ENCODE data around the gene ZFP92. TPM values are rescaled to one million over a fixed set of nuclear protein-coding genes. Genes with fewer than 3 reads are reported as not detected.

ZFP92 gene
- polyA plus RNA-seq, 2 donors = 0.04 to 0.05 TPM

DNA sequence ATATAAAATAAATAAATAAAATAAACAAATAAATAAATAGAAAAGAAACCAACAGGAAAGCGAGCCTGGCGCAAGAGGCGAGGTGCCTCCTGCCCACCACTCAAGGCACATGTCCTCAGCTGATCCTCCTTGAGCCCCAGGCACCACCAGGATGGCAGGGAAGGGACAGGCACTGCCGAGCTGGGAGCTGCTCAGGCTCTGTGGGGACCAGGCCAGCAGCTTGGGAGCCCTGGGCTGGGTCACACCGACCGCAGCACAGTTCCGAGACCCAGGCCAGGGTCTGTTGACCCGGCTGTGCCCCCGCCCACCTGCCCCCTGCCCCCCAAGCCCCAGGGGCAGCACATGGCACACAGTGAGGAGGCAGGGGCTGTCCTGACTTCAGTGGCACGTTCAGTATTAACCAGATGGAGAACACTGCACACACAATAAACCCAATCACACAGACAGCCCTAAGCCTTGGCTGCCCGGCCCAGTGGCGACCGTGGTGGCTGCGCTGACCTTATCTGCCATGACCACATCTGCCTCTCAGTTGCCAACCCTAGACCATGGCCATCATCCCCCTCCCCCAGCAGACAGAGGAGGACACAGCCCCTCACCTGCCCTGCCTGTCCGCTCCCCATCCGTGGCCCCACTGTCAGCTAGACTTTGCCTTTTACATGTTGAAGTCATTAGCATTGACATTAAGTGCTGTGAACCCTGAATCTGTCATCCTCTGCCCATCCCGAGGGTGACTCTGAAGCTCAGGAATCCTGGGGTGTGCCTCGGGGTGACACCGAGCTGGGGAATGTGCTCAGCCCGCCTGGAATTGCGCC lies 37.5 kb downstream of the ZFP92 start:
- Histone ChIP-seq H3K4me1 (ENCODE audit: control insufficient read depth in 2 of 2, insufficient read depth in 2 of 2, low read length in 1 of 2) (peaks cover 0 to 5% of the 10 kb centered on the region in 2 donors), H3K27me3 (ENCODE audit: control insufficient read depth in 1 of 2, insufficient read depth in 2 of 2, low read length in 2 of 2) (no peaks in the 10 kb centered on the region), H3K27ac (ENCODE audit: low read depth in 2 of 2, low read length in 1 of 2) (no peak overlapping the region), H3K4me3 (ENCODE audit: low read depth in 1 of 2, low read length in 2 of 2) (no peak overlapping the region), H3K9me3 (ENCODE audit: control insufficient read depth in 2 of 2, insufficient read depth in 1 of 2, low read depth in 1 of 2, low read length in 1 of 2) (no peaks in the 10 kb centered on the region), H3K36me3 (ENCODE audit: control insufficient read depth in 2 of 2, insufficient read depth in 2 of 2, low read length in 1 of 2) (no peaks in the 10 kb centered on the region)
- 91 to 96% methylated on average over 21 of the region's 21 CpGs for WGBS, 2 donors

DNA sequence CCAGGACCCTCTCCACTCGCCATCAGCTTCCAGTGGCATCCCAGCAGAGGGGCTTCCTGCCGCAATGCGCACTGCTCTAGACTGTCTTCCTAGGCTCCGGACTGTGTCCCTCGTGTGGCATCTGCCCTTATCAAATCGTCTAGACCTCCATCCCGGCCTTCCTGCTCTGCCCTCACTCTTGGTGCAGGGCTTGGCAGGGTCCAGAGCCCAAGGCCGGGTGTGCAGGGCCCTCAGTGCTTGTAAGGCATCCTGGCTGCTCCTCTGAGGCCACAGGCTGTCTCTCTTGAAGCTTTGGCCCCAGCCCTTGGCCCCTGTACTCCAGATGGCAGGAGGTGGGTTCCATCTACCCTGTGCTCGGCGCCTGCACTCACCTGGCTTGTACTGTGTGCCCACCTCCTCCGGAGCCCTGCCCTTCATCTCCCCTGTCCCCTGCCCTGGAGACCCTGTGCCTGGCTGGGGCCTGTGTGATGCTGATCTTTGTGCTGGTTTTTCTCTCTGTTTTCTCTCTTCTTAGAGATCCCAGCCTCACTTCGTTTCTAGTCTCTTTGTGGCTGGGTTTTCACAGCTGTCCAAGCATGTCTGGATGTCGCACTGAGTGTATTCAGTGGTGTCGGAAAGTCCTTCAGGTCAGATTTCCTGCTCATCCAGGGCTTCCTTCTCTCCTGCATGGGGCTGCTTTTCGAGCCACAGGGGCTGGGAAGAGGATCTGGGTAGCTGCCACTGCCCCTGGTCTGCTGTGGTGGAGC lies 38.3 kb downstream of the ZFP92 start:
- Histone ChIP-seq H3K27me3 (ENCODE audit: control insufficient read depth in 1 of 2, insufficient read depth in 2 of 2, low read length in 2 of 2) (no peaks in the 10 kb centered on the region), H3K36me3 (ENCODE audit: control insufficient read depth in 2 of 2, insufficient read depth in 2 of 2, low read length in 1 of 2) (no peaks in the 10 kb centered on the region), H3K27ac (ENCODE audit: low read depth in 2 of 2, low read length in 1 of 2) (no peak overlapping the region), H3K9me3 (ENCODE audit: control insufficient read depth in 2 of 2, insufficient read depth in 1 of 2, low read depth in 1 of 2, low read length in 1 of 2) (no peaks in the 10 kb centered on the region), H3K4me1 (ENCODE audit: control insufficient read depth in 2 of 2, insufficient read depth in 2 of 2, low read length in 1 of 2) (peaks cover 0 to 5% of the 10 kb centered on the region in 2 donors), H3K4me3 (ENCODE audit: low read depth in 1 of 2, low read length in 2 of 2) (no peak overlapping the region)
- WGBS, 2 donors = 89 to 93% methylated on average over 15 of the region's 15 CpGs

DNA sequence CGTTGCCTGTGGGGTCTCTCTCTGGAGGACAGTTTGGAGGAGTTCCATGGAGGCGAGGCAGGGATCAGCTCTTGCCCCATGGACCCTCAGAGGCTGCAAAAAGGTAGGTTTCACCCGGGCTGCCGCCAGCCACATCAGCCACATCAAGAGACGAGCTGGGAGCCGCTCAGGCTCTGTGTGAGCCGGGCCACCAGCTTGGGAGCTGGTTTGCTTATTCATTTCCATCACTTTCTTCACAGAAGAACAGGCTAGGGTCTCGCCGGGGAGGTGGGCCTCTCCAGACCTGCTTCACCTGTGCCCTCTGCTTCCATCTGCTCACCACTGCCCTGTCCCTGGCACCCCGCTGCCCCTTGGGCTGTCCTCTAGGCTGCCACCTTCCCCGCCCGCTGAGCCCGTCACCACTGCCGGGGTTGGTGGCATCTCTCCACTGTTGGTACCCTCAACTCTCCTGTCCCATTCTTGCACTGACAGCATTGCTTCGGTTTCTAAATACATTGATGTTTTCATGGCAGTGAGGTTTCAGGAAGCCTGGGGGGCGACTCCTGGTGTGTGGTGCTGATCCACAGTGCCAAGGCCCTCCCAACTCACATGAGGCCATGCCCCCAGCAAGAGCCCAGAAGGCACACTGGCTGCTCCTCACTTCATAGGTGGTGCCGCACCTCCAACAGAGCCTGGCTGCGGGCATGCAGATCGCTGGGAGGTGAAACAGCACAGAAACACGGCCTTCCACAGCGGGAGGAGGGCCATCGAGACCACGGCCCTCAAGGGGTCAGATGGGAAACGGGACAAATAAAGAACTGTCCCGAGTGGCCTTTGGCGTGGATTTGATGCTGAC lies 39.1 kb downstream of the ZFP92 start:
- H3K9me3 ChIP-seq (ENCODE audit: control insufficient read depth in 2 of 2, insufficient read depth in 1 of 2, low read depth in 1 of 2, low read length in 1 of 2) = no peaks in the 10 kb centered on the region

DNA sequence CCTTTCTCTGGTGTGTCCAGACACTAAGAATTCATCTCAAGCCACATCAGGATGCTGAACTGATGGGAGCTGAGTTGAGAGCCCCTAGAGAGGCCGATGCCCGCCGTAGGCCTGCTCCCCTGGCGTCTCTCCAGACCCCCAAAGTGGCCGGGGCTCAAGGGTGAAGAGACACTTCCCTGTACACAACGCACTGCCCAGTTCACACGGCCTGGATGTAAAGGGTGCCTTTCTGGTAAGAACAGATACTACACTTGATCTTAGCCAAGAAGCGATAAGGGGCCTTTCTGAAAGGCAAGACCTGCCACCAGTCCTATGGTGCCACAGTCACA lies 39.6 kb downstream of the ZFP92 start:
- no peaks in the 10 kb centered on the region for H3K9me3 ChIP-seq (ENCODE audit: control insufficient read depth in 2 of 2, insufficient read depth in 1 of 2, low read depth in 1 of 2, low read length in 1 of 2)
- H3K36me3 ChIP-seq (ENCODE audit: control insufficient read depth in 2 of 2, insufficient read depth in 2 of 2, low read length in 1 of 2) = peaks cover 0 to 6% of the 10 kb centered on the region in 2 donors
- H3K4me1 ChIP-seq (ENCODE audit: control insufficient read depth in 2 of 2, insufficient read depth in 2 of 2, low read length in 1 of 2) = peaks cover 1 to 5% of the 10 kb centered on the region in 2 donors
- 87 to 94% methylated on average over 8 of the region's 8 CpGs for WGBS, 2 donors
- H3K27ac ChIP-seq (ENCODE audit: low read depth in 2 of 2, low read length in 1 of 2) = no peak overlapping the region
- no peak overlapping the region for H3K4me3 ChIP-seq (ENCODE audit: low read depth in 1 of 2, low read length in 2 of 2)
- H3K27me3 ChIP-seq (ENCODE audit: control insufficient read depth in 1 of 2, insufficient read depth in 2 of 2, low read length in 2 of 2) = no peaks in the 10 kb centered on the region

More for the DNA sequence above, 39.1 kb downstream of the ZFP92 start:
- Histone ChIP-seq H3K4me1 (ENCODE audit: control insufficient read depth in 2 of 2, insufficient read depth in 2 of 2, low read length in 1 of 2) (peaks cover 0 to 5% of the 10 kb centered on the region in 2 donors), H3K27ac (ENCODE audit: low read depth in 2 of 2, low read length in 1 of 2) (no peak overlapping the region), H3K4me3 (ENCODE audit: low read depth in 1 of 2, low read length in 2 of 2) (no peak overlapping the region), H3K36me3 (ENCODE audit: control insufficient read depth in 2 of 2, insufficient read depth in 2 of 2, low read length in 1 of 2) (peaks cover 0 to 6% of the 10 kb centered on the region in 2 donors), H3K27me3 (ENCODE audit: control insufficient read depth in 1 of 2, insufficient read depth in 2 of 2, low read length in 2 of 2) (no peaks in the 10 kb centered on the region)
- WGBS, 2 donors = 88 to 96% methylated on average over 26 of the region's 26 CpGs

DNA sequence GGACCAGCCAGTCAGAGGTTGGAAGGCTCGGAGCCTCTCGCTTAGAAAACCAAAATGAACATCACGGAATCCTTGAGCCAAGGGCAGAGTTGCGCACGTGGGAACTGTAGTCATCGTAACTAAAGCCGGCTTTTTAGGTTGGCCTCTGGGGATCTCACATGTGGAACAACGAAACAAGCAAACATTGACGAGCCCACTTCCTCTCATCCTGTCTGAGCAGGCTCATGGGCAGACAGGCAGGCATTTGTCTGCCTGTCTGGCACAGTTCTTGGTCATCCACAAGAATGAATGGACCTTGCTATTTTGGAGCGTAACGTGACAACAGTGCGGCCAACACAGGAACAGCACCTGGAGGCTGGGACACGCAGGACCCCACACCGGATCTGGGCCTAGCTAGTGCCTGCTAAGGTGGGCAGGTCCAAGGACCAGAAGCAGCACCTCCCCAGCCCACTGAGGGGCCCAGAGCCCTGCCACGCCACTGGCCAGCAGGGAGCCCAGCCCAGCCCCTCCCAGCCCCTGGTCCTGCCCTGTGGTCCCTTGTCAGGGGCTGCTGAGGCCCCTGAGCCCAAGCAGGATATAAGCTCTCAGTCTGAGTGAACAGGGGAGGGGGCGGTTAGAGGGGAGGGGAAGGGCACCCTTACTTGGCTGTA lies 43.8 kb downstream of the ZFP92 start:
- 74 to 86% methylated on average over 16 of the region's 16 CpGs for WGBS, 2 donors
- H3K9me3 ChIP-seq (ENCODE audit: control insufficient read depth in 2 of 2, insufficient read depth in 1 of 2, low read depth in 1 of 2, low read length in 1 of 2) = no peaks in the 10 kb centered on the region
- H3K36me3 ChIP-seq (ENCODE audit: control insufficient read depth in 2 of 2, insufficient read depth in 2 of 2, low read length in 1 of 2) = peaks cover 3 to 10% of the 10 kb centered on the region in 2 donors
- H3K27me3 ChIP-seq (ENCODE audit: control insufficient read depth in 1 of 2, insufficient read depth in 2 of 2, low read length in 2 of 2) = no peaks in the 10 kb centered on the region
- peaks cover 0 to 8% of the 10 kb centered on the region in 2 donors for H3K4me1 ChIP-seq (ENCODE audit: control insufficient read depth in 2 of 2, insufficient read depth in 2 of 2, low read length in 1 of 2)
- no peak overlapping the region for H3K4me3 ChIP-seq (ENCODE audit: low read depth in 1 of 2, low read length in 2 of 2)
- no peak overlapping the region for H3K27ac ChIP-seq (ENCODE audit: low read depth in 2 of 2, low read length in 1 of 2)

DNA sequence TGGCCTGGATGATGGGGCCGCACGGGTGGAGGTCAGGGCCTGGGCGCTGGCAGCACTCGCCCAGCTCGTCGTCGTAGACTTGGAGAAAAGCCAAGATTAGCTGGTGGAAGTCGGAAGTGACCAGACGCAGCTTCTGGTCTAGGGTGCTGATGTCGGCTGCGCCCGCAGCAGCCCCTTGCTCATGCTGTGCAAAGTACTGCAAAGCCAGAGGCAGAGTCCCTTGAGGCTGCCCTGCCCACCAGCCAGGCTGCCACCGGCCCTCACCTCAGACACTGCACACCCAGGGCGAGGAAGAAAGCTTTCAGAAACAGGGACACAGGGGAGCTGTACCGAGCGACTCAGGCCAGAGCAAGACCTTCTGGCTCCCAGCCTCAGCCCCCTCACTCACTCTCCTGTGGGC lies 44.3 kb downstream of the ZFP92 start:
- H3K4me3 ChIP-seq (ENCODE audit: low read depth in 1 of 2, low read length in 2 of 2) = no peak overlapping the region
- peaks cover 3 to 10% of the 10 kb centered on the region in 2 donors for H3K36me3 ChIP-seq (ENCODE audit: control insufficient read depth in 2 of 2, insufficient read depth in 2 of 2, low read length in 1 of 2)

DNA sequence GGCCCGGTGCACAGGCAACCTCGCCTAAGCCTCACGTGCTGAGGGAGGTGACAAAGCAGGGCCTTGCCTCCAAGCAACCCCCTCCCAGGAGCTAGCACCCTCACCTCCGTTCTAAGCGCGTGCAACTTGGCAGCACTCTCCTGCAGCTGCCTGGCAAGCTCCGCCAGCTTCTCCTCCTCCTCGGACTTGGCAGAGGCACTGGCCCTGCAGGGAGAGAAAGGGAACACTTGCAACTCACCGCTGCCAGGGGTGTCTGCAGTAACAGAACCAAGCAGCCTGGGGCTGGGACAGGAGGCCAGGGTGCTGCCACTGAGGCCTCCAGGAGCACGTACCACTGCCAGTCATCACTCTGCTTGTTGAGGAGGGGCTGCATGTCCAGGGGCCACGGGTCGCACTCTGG lies 44.9 kb downstream of the ZFP92 start:
- no peak overlapping the region for H3K4me3 ChIP-seq (ENCODE audit: low read depth in 1 of 2, low read length in 2 of 2)
- H3K27ac ChIP-seq (ENCODE audit: low read depth in 2 of 2, low read length in 1 of 2) = no peak overlapping the region
- no peaks in the 10 kb centered on the region for H3K9me3 ChIP-seq (ENCODE audit: control insufficient read depth in 2 of 2, insufficient read depth in 1 of 2, low read depth in 1 of 2, low read length in 1 of 2)
- no peaks in the 10 kb centered on the region for H3K27me3 ChIP-seq (ENCODE audit: control insufficient read depth in 1 of 2, insufficient read depth in 2 of 2, low read length in 2 of 2)
- H3K36me3 ChIP-seq (ENCODE audit: control insufficient read depth in 2 of 2, insufficient read depth in 2 of 2, low read length in 1 of 2) = peaks cover 3 to 10% of the 10 kb centered on the region in 2 donors
- peaks cover 0 to 8% of the 10 kb centered on the region in 2 donors for H3K4me1 ChIP-seq (ENCODE audit: control insufficient read depth in 2 of 2, insufficient read depth in 2 of 2, low read length in 1 of 2)
- 53 to 91% methylated on average over 11 to 12 of the region's 12 CpGs for WGBS, 2 donors

More for the DNA sequence above, 44.3 kb downstream of the ZFP92 start:
- 83 to 87% methylated on average over 16 of the region's 16 CpGs for WGBS, 2 donors
- no peak overlapping the region for H3K27ac ChIP-seq (ENCODE audit: low read depth in 2 of 2, low read length in 1 of 2)
- peaks cover 0 to 8% of the 10 kb centered on the region in 2 donors for H3K4me1 ChIP-seq (ENCODE audit: control insufficient read depth in 2 of 2, insufficient read depth in 2 of 2, low read length in 1 of 2)
- H3K9me3 ChIP-seq (ENCODE audit: control insufficient read depth in 2 of 2, insufficient read depth in 1 of 2, low read depth in 1 of 2, low read length in 1 of 2) = no peaks in the 10 kb centered on the region
- H3K27me3 ChIP-seq (ENCODE audit: control insufficient read depth in 1 of 2, insufficient read depth in 2 of 2, low read length in 2 of 2) = no peaks in the 10 kb centered on the region

DNA sequence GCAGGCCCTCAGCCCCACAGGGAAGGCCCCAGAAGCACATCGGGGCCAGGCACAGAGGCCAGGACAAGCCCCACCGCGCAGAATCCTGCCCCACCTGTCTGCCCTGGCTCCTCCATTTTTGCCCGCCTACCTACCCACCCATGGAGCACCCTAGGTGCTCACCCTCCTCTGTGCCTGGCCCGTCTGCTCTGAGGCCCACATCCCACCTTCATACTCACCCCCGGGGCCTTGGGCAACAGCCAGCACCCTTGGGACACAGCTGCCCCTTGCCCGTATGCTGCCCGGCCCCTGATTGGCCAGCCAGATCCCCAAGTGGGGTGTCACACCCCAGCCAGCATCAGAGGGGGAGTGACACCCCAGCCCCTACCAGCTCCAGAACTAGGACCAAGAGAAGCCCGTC lies 45.4 kb downstream of the ZFP92 start:
- Histone ChIP-seq H3K27me3 (ENCODE audit: control insufficient read depth in 1 of 2, insufficient read depth in 2 of 2, low read length in 2 of 2) (no peaks in the 10 kb centered on the region), H3K4me3 (ENCODE audit: low read depth in 1 of 2, low read length in 2 of 2) (no peak overlapping the region), H3K9me3 (ENCODE audit: control insufficient read depth in 2 of 2, insufficient read depth in 1 of 2, low read depth in 1 of 2, low read length in 1 of 2) (no peaks in the 10 kb centered on the region), H3K36me3 (ENCODE audit: control insufficient read depth in 2 of 2, insufficient read depth in 2 of 2, low read length in 1 of 2) (peaks cover 3 to 10% of the 10 kb centered on the region in 2 donors), H3K4me1 (ENCODE audit: control insufficient read depth in 2 of 2, insufficient read depth in 2 of 2, low read length in 1 of 2) (peaks cover 0 to 8% of the 10 kb centered on the region in 2 donors), H3K27ac (ENCODE audit: low read depth in 2 of 2, low read length in 1 of 2) (no peak overlapping the region)
- WGBS, 2 donors = 74 to 84% methylated on average over 8 to 9 of the region's 9 CpGs
